HepG2 (cell line): ENCODE data around the gene KIF27. TPM values are rescaled to one million over a fixed set of nuclear protein-coding genes. Genes with fewer than 3 reads are reported as not detected.

ENCODE experiments used
- AGO1 ChIP-seq: fragments of 200-400 bp; formaldehyde crosslinking; IDR thresholded peaks from 2 replicates; pipeline ENCODE4 v1.6.1; 2017; ENCODE audit warnings: mild to moderate bottlenecking, low read depth, low read length, moderate library complexity; ENCODE audit not compliant: poor library complexity, severe bottlenecking
- CBX5 ChIP-seq: sonication (generic); formaldehyde crosslinking; IDR thresholded peaks from 2 replicates; pipeline ENCODE4 v1.4.0; 2020; ENCODE audit warnings: missing genetic modification reagents, borderline replicate concordance
- CENPBD1 ChIP-seq: sonication (generic); formaldehyde crosslinking; IDR thresholded peaks from 2 replicates; pipeline ENCODE4 v1.8.0; 2022; ENCODE audit warnings: missing genetic modification reagents, low read depth, mild to moderate bottlenecking, borderline replicate concordance
- CHD2 ChIP-seq: IDR thresholded peaks from 2 replicates; pipeline ENCODE4 v1.6.1; 2011; ENCODE audit warnings: low read depth, low read length, improper control_type of control experiment
- EP300 ChIP-seq, 3 experiments: sonication (generic) in 1 of 3; formaldehyde crosslinking in 1 of 3; IDR thresholded peaks; 2 replicates each; pipeline versions ENCODE4 v1.5.1 to v1.6.1; 2011 to 2020; ENCODE audit warnings: low read depth in 2 of 3, low read length in 2 of 3, borderline replicate concordance in 1 of 3, improper control_type of control experiment in 1 of 3, mild to moderate bottlenecking in 1 of 3, missing genetic modification reagents in 1 of 3, moderate library complexity in 1 of 3
- GATA4 ChIP-seq: sonication (generic); IDR thresholded peaks from 2 replicates; pipeline ENCODE4 v1.6.1; 2016; ENCODE audit warnings: antibody characterized with exemption, low read depth, borderline replicate concordance
- HCFC1 ChIP-seq: fragments of 150-350 bp; IDR thresholded peaks from 2 replicates; pipeline ENCODE4 v1.6.1; 2014; ENCODE audit warnings: low read depth, low read length
- KDM2A ChIP-seq: sonication (generic); formaldehyde crosslinking; IDR thresholded peaks from 2 replicates; pipeline ENCODE4 v1.4.0; 2020; ENCODE audit warnings: low read depth, missing genetic modification reagents, borderline replicate concordance
- PAWR ChIP-seq: sonication (generic); formaldehyde crosslinking; IDR thresholded peaks from 2 replicates; pipeline ENCODE4 v1.4.0; 2020; ENCODE audit warnings: missing genetic modification reagents, mild to moderate bottlenecking, borderline replicate concordance
- PHF5A ChIP-seq: IDR thresholded peaks from one replicate; pipeline ENCODE4 v1.6.1; 2018; ENCODE audit warnings: low read depth, missing genetic modification reagents; ENCODE audit not compliant: unreplicated experiment
- SP2 ChIP-seq: sonication (generic); formaldehyde crosslinking; IDR thresholded peaks from 2 replicates; pipeline ENCODE4 v1.5.1; 2020; ENCODE audit warnings: mild to moderate bottlenecking, missing genetic modification reagents
- TBP ChIP-seq: sonication (generic); formaldehyde crosslinking; IDR thresholded peaks from 2 replicates; pipeline ENCODE4 v1.5.0; 2020; ENCODE audit warnings: missing genetic modification reagents
- U2AF1 ChIP-seq: fragments of 200-400 bp; formaldehyde crosslinking; optimal IDR thresholded peaks from 2 replicates; pipeline ENCODE3; 2017; ENCODE audit warnings: mild to moderate bottlenecking, low read depth, low read length
- ZBTB43 ChIP-seq: sonication (generic); formaldehyde crosslinking; conservative IDR thresholded peaks from 2 replicates; pipeline ENCODE4 v1.4.0; 2020; ENCODE audit warnings: missing genetic modification reagents
- ZHX1 ChIP-seq: sonication (generic); formaldehyde crosslinking; IDR thresholded peaks from 2 replicates; pipeline ENCODE4 v1.8.1; 2022; ENCODE audit warnings: low read depth, mild to moderate bottlenecking, missing genetic modification reagents
- ZKSCAN8 ChIP-seq: IDR thresholded peaks from 2 replicates; pipeline ENCODE4 v1.6.1; 2016; ENCODE audit warnings: borderline replicate concordance, missing genetic modification reagents, missing compliant biosample characterization
- ZNF282 ChIP-seq: fragments of 450-650 bp; IDR thresholded peaks from 2 replicates; pipeline ENCODE4 v1.6.1; 2018; ENCODE audit not compliant: partially characterized antibody
- ZNF296 ChIP-seq: sonication (generic); formaldehyde crosslinking; conservative IDR thresholded peaks from 2 replicates; pipeline ENCODE4 v1.5.0; 2020; ENCODE audit warnings: mild to moderate bottlenecking, missing genetic modification reagents
- ZNF331 ChIP-seq: sonication (generic); formaldehyde crosslinking; IDR thresholded peaks from 2 replicates; pipeline ENCODE4 v1.4.0; 2020; ENCODE audit warnings: missing genetic modification reagents
- ZNF512B ChIP-seq: sonication (generic); formaldehyde crosslinking; IDR thresholded peaks from 2 replicates; pipeline ENCODE4 v1.5.1; 2020; ENCODE audit warnings: missing genetic modification reagents, mild to moderate bottlenecking, borderline replicate concordance
- ZNF619 ChIP-seq: sonication (generic); formaldehyde crosslinking; IDR thresholded peaks from 2 replicates; pipeline ENCODE4 v1.4.0; 2020; ENCODE audit warnings: mild to moderate bottlenecking, missing genetic modification reagents
- ZSCAN30 ChIP-seq: sonication (generic); formaldehyde crosslinking; IDR thresholded peaks from 2 replicates; pipeline ENCODE4 v1.5.0; 2020; ENCODE audit warnings: mild to moderate bottlenecking, missing genetic modification reagents
- polyA plus RNA-seq, 8 experiments: library from polyadenylated mRNA; depleted of rRNA in 3 of 8; stranded (reverse) in 7 of 8; unstranded in 1 of 8; fragments of >200 nt; fragmentation: Illumina TruSeq in 4 of 8; extraction: Trizol in 4 of 8; gene quantifications; 2 replicates each; pipeline versions ENCODE4 v1.2.1 to v1.2.3, GENCODE V29; 2011 to 2016; ENCODE audit warnings: low read depth in 4 of 8, missing spikeins in 1 of 8, mixed read lengths in 1 of 8; ENCODE audit not compliant: insufficient read depth in 1 of 8
- total RNA-seq, 5 experiments: library from RNA; depleted of rRNA; stranded (reverse); fragments of >200 nt; fragmentation: Illumina TruSeq; extraction: Trizol; gene quantifications; 2 replicates each; pipeline ENCODE4 v1.2.3, GENCODE V29; 2016; ENCODE audit warnings: low read depth in 1 of 5

KIF27 gene
- total and polyA plus RNA-seq, 2 of the 13 experiments (the other 11 are each of a cell fraction or from before 2014, with no cell fraction given) = 0.95 to 4.1 TPM

- TF ChIP-seq TBP (no peak; the same call in 1 of the 2 replicates), PHF5A (no peak), CENPBD1 (CRISPR knock-in tag) (no peak), ZNF619 (CRISPR knock-in tag) (no peak), SP2 (CRISPR knock-in tag) (no peak; the same call in 1 of the 2 replicates), ZNF512B (CRISPR knock-in tag) (no peak), ZBTB43 (CRISPR knock-in tag) (peak; percentile 84), CHD2 (no peak), ZNF282 (no peak), U2AF1 (no peak), AGO1 (no peak), GATA4 (peak; percentile 84), ZNF331 (peak; percentile 34; the same call in 1 of the 2 replicates), ZSCAN30 (CRISPR knock-in tag) (no peak), HCFC1 (no peak), CBX5 (CRISPR knock-in tag) (0 out of 2 replicates have a peak, but pooled peaks have one; percentile 23), ZNF296 (CRISPR knock-in tag) (peak; percentile 65; the same call in 1 of the 2 replicates), PAWR (CRISPR knock-in tag) (no peak), ZKSCAN8 (CRISPR knock-in tag) (no peak), EP300 (IDR thresholded peaks at IDR 0.05; ENCODE audit: low read depth in 2 of 2, low read length in 2 of 2) (no peak; a peak in 1 of 4 replicates), EP300 (CRISPR knock-in tag; IDR thresholded peaks at IDR 0.05; ENCODE audit: borderline replicate concordance) (no peak), ZHX1 (peak; percentile 56; the same call in 1 of the 2 replicates), KDM2A (peak; percentile 31; the same call in 1 of the 2 replicates)
These were observed at the start of gene KIF27 (continued) for GRCh38 chr9:83920927-83921707.
